ENCODE data around the gene DRC3.

The DRC3 gene

DNA sequence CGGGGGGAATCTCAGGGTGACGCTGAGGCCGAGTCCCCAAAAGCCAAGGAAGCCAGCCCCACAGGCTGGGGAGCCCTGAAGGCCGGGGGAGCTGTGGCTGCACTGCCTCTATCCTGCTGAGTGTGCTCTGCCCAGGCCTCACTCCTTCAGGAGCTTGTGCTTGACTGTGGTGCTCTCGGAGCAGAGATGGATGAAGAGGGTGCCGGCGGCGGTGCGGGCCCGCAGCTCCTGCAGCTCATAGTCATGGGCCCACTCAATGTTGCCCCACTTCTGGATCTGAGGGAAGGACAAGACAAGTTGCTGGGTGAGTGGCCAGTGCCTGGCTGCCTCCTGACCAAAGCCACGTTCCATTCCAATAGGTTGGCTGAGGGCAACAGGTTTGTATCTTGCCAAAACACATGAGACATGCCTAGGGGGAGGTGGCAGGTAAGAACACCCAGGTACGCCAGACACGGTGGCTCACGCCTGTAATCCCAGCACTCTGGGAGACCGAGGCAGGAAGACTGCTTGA is 45.8 kb downstream of the DRC3 start:
- Histone ChIP-seq H3K79me2 (ENCODE audit: low read length) (no peaks in the 10 kb centered on the region), H3K27ac (ENCODE audit: low read length) (no peak overlapping the region), H3K9ac (ENCODE audit: low read length) (no peak overlapping the region), H2AFZ (ENCODE audit: low read length) (no peak overlapping the region), H3K4me3 (ENCODE audit: low read length) (no peak overlapping the region), H3K9me2 (replicated peaks; ENCODE audit: insufficient read depth, low read length) (no peaks in the 10 kb centered on the region), H3F3A (ENCODE audit: insufficient read depth, low read length) (peaks cover 10% of the 10 kb centered on the region), H3K27me3 (replicated peaks; ENCODE audit: insufficient read depth, low read length) (no peaks in the 10 kb centered on the region), H4K20me1 (ENCODE audit: insufficient read depth, low read length) (no peaks in the 10 kb centered on the region), H3K36me3 (replicated peaks; ENCODE audit: insufficient read depth, low read length) (no peaks in the 10 kb centered on the region), H3K4me1 (ENCODE audit: low read length) (peaks cover 16% of the 10 kb centered on the region), H3K9me3 (replicated peaks; ENCODE audit: insufficient read depth, low read length) (no peaks in the 10 kb centered on the region), H3K4me2 (ENCODE audit: low read depth, low read length) (no peak overlapping the region)
- no peak for TF ChIP-seq EZH2phosphoT487 (IDR thresholded peaks at IDR 0.05; ENCODE audit: low read length)
- TF ChIP-seq, protein P1, sequence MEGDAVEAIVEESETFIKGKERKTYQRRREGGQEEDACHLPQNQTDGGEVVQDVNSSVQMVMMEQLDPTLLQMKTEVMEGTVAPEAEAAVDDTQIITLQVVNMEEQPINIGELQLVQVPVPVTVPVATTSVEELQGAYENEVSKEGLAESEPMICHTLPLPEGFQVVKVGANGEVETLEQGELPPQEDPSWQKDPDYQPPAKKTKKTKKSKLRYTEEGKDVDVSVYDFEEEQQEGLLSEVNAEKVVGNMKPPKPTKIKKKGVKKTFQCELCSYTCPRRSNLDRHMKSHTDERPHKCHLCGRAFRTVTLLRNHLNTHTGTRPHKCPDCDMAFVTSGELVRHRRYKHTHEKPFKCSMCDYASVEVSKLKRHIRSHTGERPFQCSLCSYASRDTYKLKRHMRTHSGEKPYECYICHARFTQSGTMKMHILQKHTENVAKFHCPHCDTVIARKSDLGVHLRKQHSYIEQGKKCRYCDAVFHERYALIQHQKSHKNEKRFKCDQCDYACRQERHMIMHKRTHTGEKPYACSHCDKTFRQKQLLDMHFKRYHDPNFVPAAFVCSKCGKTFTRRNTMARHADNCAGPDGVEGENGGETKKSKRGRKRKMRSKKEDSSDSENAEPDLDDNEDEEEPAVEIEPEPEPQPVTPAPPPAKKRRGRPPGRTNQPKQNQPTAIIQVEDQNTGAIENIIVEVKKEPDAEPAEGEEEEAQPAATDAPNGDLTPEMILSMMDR (IDR thresholded peaks at IDR 0.05; ENCODE audit: low read length): no peak
- no peak for TF ChIP-seq EZH2 (optimal IDR thresholded peaks at IDR 0.05; ENCODE audit: low read depth, low read length)
- DNase-seq: no peak

DNA sequence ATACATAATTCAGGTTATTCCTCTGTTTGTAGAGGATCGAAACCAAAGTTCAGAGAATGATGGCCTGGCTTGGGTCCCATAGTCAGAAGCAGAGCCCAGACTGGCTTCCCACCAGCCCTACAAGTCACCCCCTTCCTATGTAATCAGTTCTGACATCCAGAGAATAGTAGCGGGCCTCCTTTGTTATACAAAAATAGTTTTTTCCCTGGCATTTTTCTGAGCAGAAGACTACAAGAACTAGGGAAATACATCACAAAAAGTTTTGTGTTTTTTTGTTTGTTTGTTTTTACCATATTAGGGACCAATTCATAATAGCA is 47.1 kb downstream of the DRC3 start:
- Histone ChIP-seq H3K4me2 (ENCODE audit: low read depth, low read length) (no peak overlapping the region), H3K4me1 (ENCODE audit: low read length) (peaks cover 7% of the 10 kb centered on the region)
- TF ChIP-seq EZH2phosphoT487 (IDR thresholded peaks at IDR 0.05; ENCODE audit: low read length) (no peak), EZH2 (optimal IDR thresholded peaks at IDR 0.05; ENCODE audit: low read depth, low read length) (no peak)
- TF ChIP-seq, protein P1 (IDR thresholded peaks at IDR 0.05; ENCODE audit: low read length): no peak

DNA sequence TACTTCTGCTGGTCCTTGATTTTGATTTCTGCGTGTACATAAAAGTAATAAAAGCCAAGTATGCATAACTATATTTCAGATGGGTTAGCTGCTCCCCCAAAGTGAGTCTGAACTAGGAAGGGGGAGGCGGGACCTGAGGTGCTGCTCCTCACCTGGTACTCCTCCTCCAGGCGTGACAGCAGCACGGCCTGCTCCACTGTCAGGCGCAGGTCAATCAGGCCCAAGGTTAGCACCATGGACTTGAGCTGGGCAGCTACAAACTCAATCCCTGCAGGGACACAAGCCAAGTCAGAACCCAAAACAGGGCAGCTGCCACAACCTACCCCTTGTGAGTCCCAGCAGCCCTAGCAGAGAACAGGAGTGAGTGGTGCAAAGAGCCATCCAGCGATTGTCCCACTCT is 48.3 kb downstream of the DRC3 start:
- no peaks in the 10 kb centered on the region for H3K9me2 ChIP-seq (replicated peaks; ENCODE audit: insufficient read depth, low read length)
- TF ChIP-seq EZH2 (optimal IDR thresholded peaks at IDR 0.05; ENCODE audit: low read depth, low read length): no peak
- TF ChIP-seq, protein P1 (IDR thresholded peaks at IDR 0.05; ENCODE audit: low read length): no peak
- TF ChIP-seq EZH2phosphoT487 (IDR thresholded peaks at IDR 0.05; ENCODE audit: low read length): no peak
- no peaks in the 10 kb centered on the region for H3K27me3 ChIP-seq (replicated peaks; ENCODE audit: insufficient read depth, low read length)
- no peak for DNase-seq
- no peaks in the 10 kb centered on the region for H3K79me2 ChIP-seq (ENCODE audit: low read length)
- H3F3A ChIP-seq (ENCODE audit: insufficient read depth, low read length): no peaks in the 10 kb centered on the region
- H3K4me2 ChIP-seq (ENCODE audit: low read depth, low read length): no peak overlapping the region
- no peak overlapping the region for H2AFZ ChIP-seq (ENCODE audit: low read length)
- H3K9me3 ChIP-seq (replicated peaks; ENCODE audit: insufficient read depth, low read length): no peaks in the 10 kb centered on the region
- no peaks in the 10 kb centered on the region for H3K36me3 ChIP-seq (replicated peaks; ENCODE audit: insufficient read depth, low read length)
- no peaks in the 10 kb centered on the region for H3K4me1 ChIP-seq (ENCODE audit: low read length)
- no peaks in the 10 kb centered on the region for H4K20me1 ChIP-seq (ENCODE audit: insufficient read depth, low read length)
- H3K4me3 ChIP-seq (ENCODE audit: low read length): no peak overlapping the region
- H3K27ac ChIP-seq (ENCODE audit: low read length): no peak overlapping the region
- H3K9ac ChIP-seq (ENCODE audit: low read length): no peak overlapping the region

More for the DNA sequence above, 47.1 kb downstream of the DRC3 start:
- H3F3A ChIP-seq (ENCODE audit: insufficient read depth, low read length): peaks cover 6% of the 10 kb centered on the region
- H4K20me1 ChIP-seq (ENCODE audit: insufficient read depth, low read length): no peaks in the 10 kb centered on the region
- no peak overlapping the region for H3K4me3 ChIP-seq (ENCODE audit: low read length)
- H3K36me3 ChIP-seq (replicated peaks; ENCODE audit: insufficient read depth, low read length): no peaks in the 10 kb centered on the region
- H3K9me3 ChIP-seq (replicated peaks; ENCODE audit: insufficient read depth, low read length): no peaks in the 10 kb centered on the region
- H3K27me3 ChIP-seq (replicated peaks; ENCODE audit: insufficient read depth, low read length): no peaks in the 10 kb centered on the region
- DNase-seq: no peak
- H3K9me2 ChIP-seq (replicated peaks; ENCODE audit: insufficient read depth, low read length): no peaks in the 10 kb centered on the region
- H3K79me2 ChIP-seq (ENCODE audit: low read length): no peaks in the 10 kb centered on the region
- no peak overlapping the region for H2AFZ ChIP-seq (ENCODE audit: low read length)
- H3K9ac ChIP-seq (ENCODE audit: low read length): no peak overlapping the region
- no peak overlapping the region for H3K27ac ChIP-seq (ENCODE audit: low read length)
